IMR-90 (cell line): Measurements from ENCODE around the gene PLCB4. TPM values are rescaled to one million over a fixed set of nuclear protein-coding genes. Genes with fewer than 3 reads are reported as not detected.

Source experiments
- ATAC-seq: fragments of 200-7000 bp; cut with Tn5 transposase; 2 replicates; pipeline ENCODE4 v1.9.1; 2020; ENCODE audit warnings: low read depth, mild to moderate bottlenecking, moderate library complexity
- BruUV-seq: library from RNA; stranded (reverse); fragments of 400-500 nt; replicated peaks from 2 replicates; lab custom pipeline; 2021; lab: Mats Ljungman, UMichigan
- CTCF ChIA-PET: fragments of 300-600 bp; formaldehyde crosslinking; extraction: SDS; loops from one replicate; lab custom pipeline; 2021; ENCODE audit warnings: antibody characterized with exemption; lab: Yijun Ruan, JAX
- POLR2A ChIA-PET: fragments of 300-600 bp; sonication (Branson Sonifier 250); formaldehyde crosslinking; loops from one replicate; lab custom pipeline; 2022; ENCODE audit warnings: antibody characterized with exemption; ENCODE audit not compliant: unreplicated experiment; lab: Charles Lee
- DNase-seq: peaks from one replicate; pipeline ENCODE4 v3.0.0; 2013
- H2AFZ ChIP-seq: replicated peaks from 2 replicates; pipeline ENCODE3; 2013; ENCODE audit warnings: low read length, mild to moderate bottlenecking; ENCODE audit not compliant: poor library complexity
- H2AK5ac ChIP-seq: 2 replicates; pipeline ENCODE4 v1.6.1; 2013; ENCODE audit warnings: low read depth, low read length, inconsistent platforms
- H2AK9ac ChIP-seq: replicated peaks from 2 replicates; pipeline ENCODE3; 2013; ENCODE audit warnings: mild to moderate bottlenecking, low read depth, low read length, moderate library complexity; ENCODE audit not compliant: poor library complexity
- H2BK120ac ChIP-seq: 2 replicates; pipeline ENCODE4 v1.6.1; 2013; ENCODE audit warnings: low read depth, low read length, inconsistent platforms
- H2BK15ac ChIP-seq: 3 replicates; pipeline ENCODE4 v1.6.1; 2013; ENCODE audit warnings: low read depth, low read length, inconsistent platforms
- H2BK20ac ChIP-seq: 2 replicates; pipeline ENCODE4 v1.6.1; 2013; ENCODE audit warnings: low read depth, mild to moderate bottlenecking, inconsistent platforms, low read length, moderate library complexity
- H2BK5ac ChIP-seq: 2 replicates; pipeline ENCODE4 v1.6.1; 2013; ENCODE audit warnings: mild to moderate bottlenecking, low read depth, low read length, inconsistent platforms; ENCODE audit not compliant: poor library complexity, severe bottlenecking
- H3K14ac ChIP-seq: replicated peaks from 2 replicates; pipeline ENCODE4 v1.6.1; 2013; ENCODE audit warnings: low read depth, low read length, inconsistent platforms
- H3K18ac ChIP-seq: 2 replicates; pipeline ENCODE4 v1.6.1; 2013; ENCODE audit warnings: low read depth, low read length, control low read depth
- H3K23ac ChIP-seq: 2 replicates; pipeline ENCODE4 v1.6.1; 2013; ENCODE audit warnings: low read depth, low read length, inconsistent platforms
- H3K27ac ChIP-seq: 2 replicates; pipeline ENCODE4 v1.5.1; 2013; ENCODE audit warnings: mild to moderate bottlenecking, control low read depth, low read length; ENCODE audit not compliant: insufficient read depth
- H3K27me3 ChIP-seq: 2 replicates; pipeline ENCODE4 v1.6.1; 2013; ENCODE audit warnings: low read length; ENCODE audit not compliant: control insufficient read depth, insufficient read depth
- H3K36me3 ChIP-seq: 2 replicates; pipeline ENCODE4 v1.6.1; 2013; ENCODE audit warnings: low read length, mixed read lengths; ENCODE audit not compliant: control insufficient read depth, insufficient read depth
- H3K4ac ChIP-seq: 2 replicates; pipeline ENCODE4 v1.6.1; 2013; ENCODE audit warnings: low read depth, low read length, inconsistent platforms
- H3K4me1 ChIP-seq: 2 replicates; pipeline ENCODE4 v1.6.1; 2013; ENCODE audit warnings: low read length, mixed read lengths; ENCODE audit not compliant: control insufficient read depth, insufficient read depth
- H3K4me2 ChIP-seq: 2 replicates; pipeline ENCODE4 v1.6.1; 2013; ENCODE audit warnings: low read depth, mild to moderate bottlenecking, control low read depth, low read length, moderate library complexity
- H3K4me3 ChIP-seq: 2 replicates; pipeline ENCODE4 v1.5.1; 2013; ENCODE audit warnings: low read depth, mild to moderate bottlenecking, control low read depth, low read length, moderate library complexity; ENCODE audit not compliant: insufficient read depth
- H3K56ac ChIP-seq: 2 replicates; pipeline ENCODE4 v1.6.1; 2013; ENCODE audit warnings: low read length, inconsistent platforms; ENCODE audit not compliant: insufficient read depth; ENCODE audit errors: extremely low read depth
- H3K79me1 ChIP-seq, 2 experiments: 2 replicates each; pipeline ENCODE4 v1.6.1; 2013; ENCODE audit warnings: low read length in 2 of 2, inconsistent platforms in 1 of 2, low read depth in 1 of 2
- H3K9ac ChIP-seq: 2 replicates; pipeline ENCODE4 v1.6.1; 2013; ENCODE audit warnings: low read depth, low read length, control low read depth
- H3K9me1 ChIP-seq: 2 replicates; pipeline ENCODE4 v1.6.1; 2013; ENCODE audit warnings: low read length, inconsistent platforms; ENCODE audit not compliant: insufficient read depth
- H3K9me3 ChIP-seq: 2 replicates; pipeline ENCODE4 v1.6.1; 2013; ENCODE audit warnings: low read length; ENCODE audit not compliant: control insufficient read depth, insufficient read depth
- H4K20me1 ChIP-seq: 2 replicates; pipeline ENCODE4 v1.6.1; 2013; ENCODE audit warnings: low read length, inconsistent platforms; ENCODE audit not compliant: insufficient read depth
- H4K5ac ChIP-seq: 2 replicates; pipeline ENCODE4 v1.6.1; 2013; ENCODE audit warnings: mild to moderate bottlenecking, low read depth, low read length, control low read depth
- H4K8ac ChIP-seq, 2 experiments: 2 replicates each; pipeline ENCODE4 v1.6.1; 2013; ENCODE audit warnings: low read depth in 2 of 2, low read length in 2 of 2, control low read depth in 1 of 2, inconsistent platforms in 1 of 2
- H4K91ac ChIP-seq: 2 replicates; pipeline ENCODE4 v1.6.1; 2013; ENCODE audit warnings: low read depth, low read length, inconsistent platforms; ENCODE audit not compliant: insufficient read depth
- MAFK ChIP-seq: IDR thresholded peaks from 2 replicates; pipeline ENCODE4 v1.6.1; 2012; ENCODE audit warnings: low read depth, low read length, improper control_type of control experiment
- RFX5 ChIP-seq: IDR thresholded peaks from 2 replicates; pipeline ENCODE4 v1.8.0; 2012; ENCODE audit warnings: low read depth, mild to moderate bottlenecking, low read length, moderate library complexity
- WGBS, 2 experiments: methylation state at CpG; one replicate each; pipeline versions ENCODE4 v1.1.5 to v1.1.7; 2013; ENCODE audit warnings: missing lambda C conversion rate in 2 of 2; ENCODE audit not compliant: insufficient read length in 1 of 2; ENCODE audit errors: extremely low coverage in 2 of 2; 5-methylcytosine and 5-hydroxymethylcytosine counted together
- dilution Hi-C: fragments of 300-500 bp; cut with HindIII; formaldehyde crosslinking; loops from one replicate; pipeline ENCODE4 v1.14.3; 2018; ENCODE audit warnings: low sequenced_read_pairs; ENCODE audit not compliant: unreplicated experiment
- in situ Hi-C: fragments of 300-500 bp; cut with MboI; formaldehyde crosslinking; loops from 3 replicates; pipeline ENCODE4 v1.14.3; 2019; ENCODE audit warnings: low sequenced_read_pairs, inconsistent platforms, mixed read lengths
- intact Hi-C: fragments of 100-400 bp; cut with micrococcal nuclease; formaldehyde crosslinking; loops from 2 replicates; pipeline ENCODE4 v1.10.0; 2022
- polyA plus RNA-seq, 3 experiments: library from polyadenylated mRNA; depleted of rRNA; stranded (reverse); fragments of >200 nt; gene quantifications; 2 replicates each; pipeline ENCODE4 v1.2.3, GENCODE V29; 2012; ENCODE audit warnings: low replicate concordance in 1 of 3
- total RNA-seq: library from RNA; depleted of rRNA; stranded (reverse); fragments of >200 nt; gene quantifications from 2 replicates; pipeline ENCODE4 v1.2.3, GENCODE V29; 2012

Gene PLCB4
- total and polyA plus RNA-seq, 2 of the 4 experiments (the other 2 are of a cell fraction) = 12.5 to 24.0 TPM

DNA sequence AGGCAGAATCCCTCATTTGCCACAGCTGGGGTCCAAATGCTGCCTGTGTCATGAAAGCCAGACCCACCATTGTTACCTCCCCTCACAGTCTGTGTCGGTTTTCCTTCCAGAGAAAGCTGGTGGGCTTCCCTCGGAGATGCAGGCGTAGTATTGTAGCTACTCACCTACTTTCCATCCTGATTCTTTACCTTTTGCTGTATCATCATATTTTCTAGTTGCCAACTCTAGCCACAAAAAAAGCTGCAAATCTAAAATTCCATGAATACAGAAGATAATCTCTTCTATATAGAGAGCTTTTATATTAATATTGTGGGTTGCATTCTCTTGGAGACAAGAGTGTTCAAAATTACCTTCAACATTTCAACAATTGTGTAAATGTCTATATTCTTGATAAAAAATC lies 347.5 kb downstream of the PLCB4 start:
- no peaks in the 10 kb centered on the region for H3K4me1 ChIP-seq
- no peak overlapping the region for H4K91ac ChIP-seq
- H4K5ac ChIP-seq = no peak overlapping the region
- no peak overlapping the region for H3K4ac ChIP-seq
- H2BK5ac ChIP-seq = peak overlapping the region; percentile 20
- no peak overlapping the region for H3K23ac ChIP-seq
- intact Hi-C loops (no loop called here), dilution Hi-C loops (no loop called here), in situ Hi-C loops (loop anchor here (25.0 kb wide), 1 partner anchor 496 kb away; no protein-coding TSS in a partner anchor)
- ChIA-PET CTCF (no interaction called here), POLR2A (no interaction called here)
- no peak overlapping the region for H2BK120ac ChIP-seq
- no peak overlapping the region for H3K4me3 ChIP-seq
- no peak overlapping the region for H3K18ac ChIP-seq
- peaks cover 3% of the 10 kb centered on the region; the same call in 1 of the 2 replicates for H3K9me1 ChIP-seq
- no peak overlapping the region for H2AK9ac ChIP-seq
- H2BK15ac ChIP-seq = no peak overlapping the region
- H2AFZ ChIP-seq = no peak overlapping the region
- no peak for TF ChIP-seq RFX5
- TF ChIP-seq MAFK = peak; percentile 91
- H3K27ac ChIP-seq = no peak overlapping the region
- no peaks in the 10 kb centered on the region for H4K20me1 ChIP-seq
- 0 out of 4 replicates have a peak overlapping the region, but pooled peaks of 1 of the 2 experiments have one; percentile 3 for H4K8ac ChIP-seq
- no peaks in the 10 kb centered on the region for H3K27me3 ChIP-seq
- no peak overlapping the region for H3K4me2 ChIP-seq
- H3K14ac ChIP-seq = no peak overlapping the region
- no peaks in the 10 kb centered on the region for H3K9me3 ChIP-seq
- H3K9ac ChIP-seq = no peak overlapping the region
- no peaks in the 10 kb centered on the region for H3K79me1 ChIP-seq
- WGBS, 2 experiments = 80% methylated on average over 2 of the region's 3 CpGs; no CpG with 5 or more reads in 1 of the 2 experiments
- peaks cover 10% of the 10 kb centered on the region for H3K36me3 ChIP-seq
- DNase-seq = no peak
- no TSS peak for BruUV-seq
- H2AK5ac ChIP-seq = no peak overlapping the region
- H2BK20ac ChIP-seq = no peak overlapping the region; the same call in 1 of the 2 replicates
- no peak for ATAC-seq
- no peak overlapping the region for H3K56ac ChIP-seq
